Measurements from ENCODE around the gene TPSB2.

Gene TPSB2

DNA sequence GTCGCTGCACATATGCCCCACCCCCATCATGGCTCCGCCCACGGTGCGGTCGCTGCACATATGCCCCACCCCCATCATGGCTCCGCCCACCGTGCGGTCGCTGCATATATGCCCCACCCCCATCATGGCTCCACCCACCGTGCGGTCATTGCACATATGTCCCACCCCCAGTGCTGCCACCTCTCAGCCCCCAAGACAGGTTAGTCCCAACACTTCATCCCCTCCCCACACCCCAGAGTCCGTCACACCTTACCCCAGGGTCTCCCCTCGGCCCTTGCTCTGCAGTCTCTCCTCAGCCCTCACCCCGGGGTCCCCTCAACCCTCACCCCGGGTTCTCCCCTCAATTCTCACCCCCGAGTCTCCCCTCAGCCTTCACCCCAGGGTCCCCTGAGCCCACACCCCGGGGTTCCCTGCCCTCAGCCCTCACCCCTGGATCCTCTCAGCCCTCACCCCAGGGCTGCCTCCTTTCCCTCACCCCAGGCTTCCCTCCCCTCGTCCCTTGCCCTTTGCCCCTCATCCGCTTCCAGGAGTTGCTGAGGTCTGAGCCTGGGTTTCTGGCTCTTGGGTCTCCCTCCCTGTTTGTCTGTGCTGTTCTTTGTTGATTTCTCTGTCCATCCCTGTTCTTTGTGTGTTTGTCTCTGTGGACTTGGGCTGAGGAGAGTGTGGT, 30.5 kb downstream of the TPSB2 start:
- TF ChIP-seq, protein P1, sequence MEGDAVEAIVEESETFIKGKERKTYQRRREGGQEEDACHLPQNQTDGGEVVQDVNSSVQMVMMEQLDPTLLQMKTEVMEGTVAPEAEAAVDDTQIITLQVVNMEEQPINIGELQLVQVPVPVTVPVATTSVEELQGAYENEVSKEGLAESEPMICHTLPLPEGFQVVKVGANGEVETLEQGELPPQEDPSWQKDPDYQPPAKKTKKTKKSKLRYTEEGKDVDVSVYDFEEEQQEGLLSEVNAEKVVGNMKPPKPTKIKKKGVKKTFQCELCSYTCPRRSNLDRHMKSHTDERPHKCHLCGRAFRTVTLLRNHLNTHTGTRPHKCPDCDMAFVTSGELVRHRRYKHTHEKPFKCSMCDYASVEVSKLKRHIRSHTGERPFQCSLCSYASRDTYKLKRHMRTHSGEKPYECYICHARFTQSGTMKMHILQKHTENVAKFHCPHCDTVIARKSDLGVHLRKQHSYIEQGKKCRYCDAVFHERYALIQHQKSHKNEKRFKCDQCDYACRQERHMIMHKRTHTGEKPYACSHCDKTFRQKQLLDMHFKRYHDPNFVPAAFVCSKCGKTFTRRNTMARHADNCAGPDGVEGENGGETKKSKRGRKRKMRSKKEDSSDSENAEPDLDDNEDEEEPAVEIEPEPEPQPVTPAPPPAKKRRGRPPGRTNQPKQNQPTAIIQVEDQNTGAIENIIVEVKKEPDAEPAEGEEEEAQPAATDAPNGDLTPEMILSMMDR (IDR thresholded peaks at IDR 0.05): no peak

DNA sequence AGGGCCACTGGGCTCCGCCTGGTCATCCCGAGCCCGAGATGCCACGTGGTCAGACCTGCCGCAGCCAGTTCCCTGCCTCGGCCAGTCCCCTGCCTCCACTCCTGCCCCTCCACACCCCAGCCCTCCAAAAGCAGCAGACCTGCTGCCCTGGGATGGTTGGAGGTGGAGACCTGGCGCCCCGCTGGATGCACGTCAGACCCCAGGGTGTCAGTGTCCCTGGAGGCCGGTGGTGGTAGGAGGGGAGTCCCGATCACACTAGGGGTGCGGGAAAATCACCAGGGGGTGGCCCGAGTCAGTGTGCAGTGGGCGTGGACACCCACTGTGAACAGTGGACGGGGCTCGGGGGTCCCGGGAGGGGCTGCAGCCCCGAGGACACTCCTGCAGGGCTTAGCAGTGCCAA, 31.8 kb downstream of the TPSB2 start:
- TF ChIP-seq, protein P1 (IDR thresholded peaks at IDR 0.05): no peak

DNA sequence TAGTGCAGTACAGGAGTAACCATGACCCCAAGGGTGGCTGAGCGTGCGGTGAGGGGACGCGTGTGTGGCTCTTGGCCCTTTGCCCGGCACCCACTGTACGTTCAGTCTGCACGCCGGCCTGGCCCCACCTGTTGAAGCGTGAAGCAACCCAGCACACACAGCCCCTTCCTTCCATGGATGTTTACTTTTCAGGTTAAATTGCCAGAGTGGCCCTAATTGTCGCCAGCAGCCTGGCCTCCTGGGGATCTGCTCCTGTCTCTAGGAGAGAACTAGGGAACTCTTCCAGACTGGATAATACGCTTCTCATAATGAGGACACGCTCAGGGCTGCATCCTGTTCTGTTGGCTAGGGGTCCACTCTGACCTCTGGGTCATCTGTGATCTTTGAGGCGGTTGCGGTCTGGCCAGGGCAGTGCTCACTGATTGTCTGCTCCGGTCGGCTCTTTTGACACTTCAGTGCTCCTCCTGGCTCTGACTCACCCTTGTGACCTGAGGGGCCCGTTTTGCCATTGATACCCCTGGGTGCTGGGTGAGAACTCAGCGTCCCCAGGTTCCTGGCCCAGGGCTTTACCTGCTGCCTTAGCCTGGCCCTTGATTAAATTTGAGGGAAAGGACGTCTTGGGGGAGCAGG, 32.6 kb downstream of the TPSB2 start:
- TF ChIP-seq, protein P1 (IDR thresholded peaks at IDR 0.05): no peak

- TF ChIP-seq, protein P1 (IDR thresholded peaks at IDR 0.05): no peak
Observed at GRCh38 chr16:1196494-1196893, 33.5 kb downstream of the TPSB2 start.

- TF ChIP-seq, protein P1 (IDR thresholded peaks at IDR 0.05): no peak
Observed at GRCh38 chr16:1195393-1195666, 34.7 kb downstream of the TPSB2 start.

DNA sequence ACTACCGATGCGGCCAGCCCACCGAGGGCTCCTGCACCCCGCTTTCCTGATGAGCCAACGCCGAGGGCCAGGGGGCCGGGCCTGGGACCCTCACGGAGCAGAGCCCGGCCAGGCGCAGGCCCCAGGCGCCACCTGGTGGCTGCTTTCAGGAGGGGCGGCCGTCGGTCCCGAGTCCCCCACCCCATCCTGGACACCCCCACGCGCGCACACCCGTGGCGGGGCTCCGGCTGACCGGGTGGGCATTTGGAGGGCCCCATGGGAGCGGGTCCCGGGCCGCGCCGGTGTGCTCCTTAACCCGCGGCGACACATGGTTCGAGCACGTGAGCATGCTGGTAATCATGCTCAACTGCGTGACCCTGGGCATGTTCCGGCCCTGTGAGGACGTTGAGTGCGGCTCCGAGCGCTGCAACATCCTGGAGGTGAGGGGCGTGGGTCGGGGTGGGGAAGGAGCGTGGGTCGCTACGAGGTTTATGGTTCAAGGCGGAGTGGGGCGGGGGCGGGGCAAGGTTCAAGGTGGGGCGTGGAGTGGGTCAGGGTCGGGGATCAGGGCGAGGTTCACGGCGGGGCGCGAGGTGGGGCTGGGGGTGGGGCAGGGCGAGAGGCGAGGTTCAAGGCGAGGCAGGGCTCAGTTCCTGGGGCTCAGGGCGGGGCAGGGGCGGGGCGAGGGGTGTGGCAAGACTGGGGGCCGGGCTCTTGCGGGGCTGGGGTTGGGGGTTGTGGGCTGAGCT, 35.2 kb downstream of the TPSB2 start:
- TF ChIP-seq, protein P1 (IDR thresholded peaks at IDR 0.05): peak; percentile 99

DNA sequence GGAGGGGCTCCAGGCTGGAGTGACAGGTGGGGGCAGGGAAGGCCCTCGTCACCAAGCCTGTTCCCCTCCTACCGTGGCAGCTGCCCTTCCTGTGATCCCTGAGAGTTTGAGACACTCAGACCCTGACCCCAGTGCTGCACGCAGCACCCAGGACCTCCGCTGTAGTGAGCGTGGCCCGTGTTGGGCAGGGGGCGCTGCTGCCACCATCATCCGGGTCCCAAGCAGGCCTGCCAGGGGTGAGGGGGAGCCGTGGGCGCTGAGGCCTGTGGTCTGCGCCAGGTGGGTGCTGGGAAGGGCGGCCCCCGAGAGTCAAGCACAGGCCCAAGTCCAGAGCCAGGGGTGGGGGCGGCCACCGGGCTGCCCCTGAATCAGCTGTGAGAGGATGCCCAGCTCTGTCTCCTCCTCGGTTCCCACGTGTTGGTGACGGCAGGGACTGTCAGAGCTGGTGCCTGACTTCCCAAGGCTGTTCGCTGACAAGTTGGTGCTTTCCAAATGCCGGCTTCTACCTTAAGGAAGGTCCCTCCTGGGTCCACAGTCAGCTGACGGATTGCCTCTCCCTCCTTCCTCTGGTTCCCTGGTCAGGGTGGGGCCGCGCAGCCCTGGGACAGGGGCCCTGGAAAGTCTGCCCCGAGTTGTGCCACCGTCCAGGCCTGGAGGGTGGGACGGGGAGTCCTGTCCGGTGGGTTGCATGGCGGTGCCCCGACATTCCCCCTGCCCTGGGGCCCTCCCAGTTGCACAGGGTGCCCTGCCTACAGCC, 36.0 kb downstream of the TPSB2 start:
- TF ChIP-seq, protein P1 (IDR thresholded peaks at IDR 0.05): no peak
